HEK293T (cell line): ENCODE data around the gene C1orf115.
"Not testable (repeated sequence)": the region's sequence is repeated elsewhere in the genome, so short reads cannot be mapped to it uniquely, and the experiment has no call there.

Source experiments
- BHLHE40 ChIP-seq: fragments of 450-650 bp; IDR thresholded peaks from 2 replicates; pipeline ENCODE4 v1.6.1; 2016; ENCODE audit warnings: mild to moderate bottlenecking, moderate library complexity, borderline replicate concordance
- FOXA1 ChIP-seq: fragments of 450-650 bp; IDR thresholded peaks from 2 replicates; pipeline ENCODE4 v1.6.1; 2016; ENCODE audit warnings: mild to moderate bottlenecking
- FOXM1 ChIP-seq: fragments of 450-650 bp; IDR thresholded peaks from 2 replicates; pipeline ENCODE4 v1.6.1; 2017; ENCODE audit warnings: mild to moderate bottlenecking, borderline replicate concordance
- L3MBTL2 ChIP-seq: fragments of 450-650 bp; conservative IDR thresholded peaks from 2 replicates; pipeline ENCODE4 v1.6.1; 2016; ENCODE audit warnings: mild to moderate bottlenecking
- NFRKB ChIP-seq: fragments of 450-650 bp; IDR thresholded peaks from 2 replicates; pipeline ENCODE4 v1.6.1; 2016; ENCODE audit warnings: mild to moderate bottlenecking, moderate library complexity
- SUZ12 ChIP-seq: fragments of 450-650 bp; IDR thresholded peaks from 2 replicates; pipeline ENCODE4 v1.6.1; 2016; ENCODE audit warnings: mild to moderate bottlenecking

- not testable (repeated sequence) for TF ChIP-seq SUZ12, FOXM1, NFRKB, BHLHE40, L3MBTL2, FOXA1
These were observed 31.1 kb downstream of the C1orf115 start for GRCh38 chr1:220721266-220721665.
